Measurements from ENCODE around the gene EIF4H.
"Not testable (repeated sequence)": the region's sequence is repeated elsewhere in the genome, so short reads cannot be mapped to it uniquely, and the experiment has no call there.

The EIF4H gene

GRCh38 chr7:74165867-74166593 lies 8.1 kb upstream of the EIF4H start:
- TF ChIP-seq, protein P1, sequence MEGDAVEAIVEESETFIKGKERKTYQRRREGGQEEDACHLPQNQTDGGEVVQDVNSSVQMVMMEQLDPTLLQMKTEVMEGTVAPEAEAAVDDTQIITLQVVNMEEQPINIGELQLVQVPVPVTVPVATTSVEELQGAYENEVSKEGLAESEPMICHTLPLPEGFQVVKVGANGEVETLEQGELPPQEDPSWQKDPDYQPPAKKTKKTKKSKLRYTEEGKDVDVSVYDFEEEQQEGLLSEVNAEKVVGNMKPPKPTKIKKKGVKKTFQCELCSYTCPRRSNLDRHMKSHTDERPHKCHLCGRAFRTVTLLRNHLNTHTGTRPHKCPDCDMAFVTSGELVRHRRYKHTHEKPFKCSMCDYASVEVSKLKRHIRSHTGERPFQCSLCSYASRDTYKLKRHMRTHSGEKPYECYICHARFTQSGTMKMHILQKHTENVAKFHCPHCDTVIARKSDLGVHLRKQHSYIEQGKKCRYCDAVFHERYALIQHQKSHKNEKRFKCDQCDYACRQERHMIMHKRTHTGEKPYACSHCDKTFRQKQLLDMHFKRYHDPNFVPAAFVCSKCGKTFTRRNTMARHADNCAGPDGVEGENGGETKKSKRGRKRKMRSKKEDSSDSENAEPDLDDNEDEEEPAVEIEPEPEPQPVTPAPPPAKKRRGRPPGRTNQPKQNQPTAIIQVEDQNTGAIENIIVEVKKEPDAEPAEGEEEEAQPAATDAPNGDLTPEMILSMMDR (IDR thresholded peaks at IDR 0.05), result no peak
- Histone ChIP-seq H3K4me3 (no peak overlapping the region), H3K27me3 (no peaks in the 10 kb centered on the region), H3K4me1 (no peaks in the 10 kb centered on the region), H3K27ac (no peak overlapping the region), H3K9me3 (no peaks in the 10 kb centered on the region), H3K36me3 (no peaks in the 10 kb centered on the region)
- no peak for DNase-seq
- intact Hi-C loops (cut with DNase I; ENCODE audit: low total_unique reads), result no loop called here

DNA sequence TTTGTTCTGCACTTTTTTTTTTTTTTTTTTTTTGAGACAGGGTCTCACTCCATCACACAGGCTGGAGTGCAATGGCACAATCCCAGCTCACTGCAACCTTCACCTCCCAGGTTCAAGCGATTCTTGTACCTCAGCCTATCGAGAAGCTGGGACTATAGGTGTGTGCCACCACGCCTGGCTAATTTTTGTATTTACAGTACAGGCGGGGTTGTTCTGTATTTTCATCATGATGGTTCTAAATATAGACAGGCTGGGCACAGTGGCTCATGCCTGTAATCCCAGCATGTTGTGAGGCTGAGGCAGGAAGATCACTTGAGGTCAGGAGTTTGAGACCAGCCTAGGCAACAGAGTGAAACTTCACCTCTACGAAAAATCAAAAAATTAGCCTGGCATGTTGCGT lies 6.8 kb upstream of the EIF4H start:
- DNase-seq; H3K36me3 ChIP-seq; intact Hi-C loops (cut with DNase I; ENCODE audit: low total_unique reads); H3K4me3 ChIP-seq; H3K9me3 ChIP-seq; H3K27ac ChIP-seq; H3K27me3 ChIP-seq; H3K4me1 ChIP-seq: not testable (repeated sequence)

GRCh38 chr7:74173074-74173473 lies 1.1 kb upstream of the EIF4H start:
- peaks cover 0 to 39% (median 27%) of the 10 kb centered on the region in 4 donors for H3K4me1 ChIP-seq
- H3K36me3 ChIP-seq, result no peaks in the 10 kb centered on the region
- TF ChIP-seq, protein P1 (IDR thresholded peaks at IDR 0.05), result no peak
- H3K4me3 ChIP-seq, result peak overlapping the region; percentile 98
- intact Hi-C loops (cut with DNase I; ENCODE audit: low total_unique reads), result no loop called here
- no peak for DNase-seq
- no peaks in the 10 kb centered on the region for H3K27me3 ChIP-seq
- no peaks in the 10 kb centered on the region for H3K9me3 ChIP-seq
- H3K27ac ChIP-seq, result peak overlapping the region in 1 of 2 donors; percentile 97

DNA sequence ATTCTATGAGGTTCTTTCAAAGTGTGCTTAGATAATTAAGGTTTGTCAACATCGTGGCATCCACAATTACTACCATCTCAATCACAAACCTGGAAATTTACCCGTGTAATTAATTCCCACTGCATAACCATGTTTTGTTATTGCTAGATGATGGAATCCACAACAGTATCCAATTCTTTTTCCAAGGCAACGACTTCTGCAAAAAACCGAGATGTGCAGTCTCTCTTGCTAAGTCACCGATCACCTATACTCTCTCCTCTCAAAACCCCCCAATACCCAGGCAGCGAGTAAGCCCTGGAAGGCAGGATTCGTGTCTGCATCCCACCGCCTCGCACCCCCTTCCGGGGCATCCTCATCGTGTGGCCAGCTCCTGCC lies 678 bp upstream of the EIF4H start:
- DNase-seq, result no peak
- H3K27ac ChIP-seq, result peak overlapping the region; percentile 97 to 98
- no peaks in the 10 kb centered on the region for H3K9me3 ChIP-seq
- TF ChIP-seq, protein P1 (IDR thresholded peaks at IDR 0.05), result no peak
- H3K4me3 ChIP-seq, result peak overlapping the region; percentile 98
- no peaks in the 10 kb centered on the region for H3K27me3 ChIP-seq
- peaks cover 0 to under 1% (median 0%) of the 10 kb centered on the region in 3 donors for H3K36me3 ChIP-seq
- intact Hi-C loops (cut with DNase I; ENCODE audit: low total_unique reads), result no loop called here
- H3K4me1 ChIP-seq, result peaks cover 0 to 43% (median 29%) of the 10 kb centered on the region in 4 donors

DNA sequence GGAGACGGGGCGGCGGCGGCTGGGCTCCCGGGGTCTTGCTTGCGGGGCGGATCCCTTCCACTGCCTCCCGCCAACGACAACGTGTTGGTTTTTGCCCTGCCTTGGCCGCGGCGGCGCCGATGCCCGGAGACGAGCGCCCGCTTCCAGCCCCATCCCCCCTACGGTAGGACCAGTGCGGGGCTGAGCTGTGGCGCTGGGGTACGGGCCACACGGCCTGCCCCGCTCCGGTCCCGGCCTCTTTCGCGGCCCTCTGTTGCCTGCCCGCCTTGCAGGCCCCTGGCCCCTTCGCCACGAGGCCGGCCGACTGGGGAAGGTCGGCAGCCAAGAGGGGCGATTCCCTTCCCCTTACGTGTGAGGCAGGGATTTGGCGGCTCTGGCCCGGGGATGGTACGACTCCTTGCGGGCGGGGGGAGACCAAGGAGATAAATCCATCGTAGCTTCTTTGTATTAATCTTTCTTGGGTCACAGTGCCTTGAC lies 488 bp downstream of the EIF4H start:
- intact Hi-C loops (cut with DNase I; ENCODE audit: low total_unique reads), result no loop called here
- peaks cover 0 to 55% (median 40%) of the 10 kb centered on the region in 4 donors for H3K4me1 ChIP-seq

GRCh38 chr7:74175340-74175739 lies 1.2 kb downstream of the EIF4H start:
- intact Hi-C loops (cut with DNase I; ENCODE audit: low total_unique reads), result no loop called here

More for the DNA sequence above, 488 bp downstream of the EIF4H start:
- DNase-seq, result peak; percentile 48 to 77
- H3K4me3 ChIP-seq, result peak overlapping the region; percentile 98
- no peaks in the 10 kb centered on the region for H3K9me3 ChIP-seq
- peaks cover 0 to 12% (median 0%) of the 10 kb centered on the region in 3 donors for H3K36me3 ChIP-seq
- TF ChIP-seq, protein P1 (IDR thresholded peaks at IDR 0.05), result no peak
- H3K27me3 ChIP-seq, result no peaks in the 10 kb centered on the region
- H3K27ac ChIP-seq, result peak overlapping the region; percentile 97 to 98

More at GRCh38 chr7:74175340-74175739, 1.2 kb downstream of the EIF4H start:
- no peaks in the 10 kb centered on the region for H3K27me3 ChIP-seq
- H3K4me1 ChIP-seq, result peaks cover 0 to 62% (median 44%) of the 10 kb centered on the region in 4 donors
- H3K9me3 ChIP-seq, result no peaks in the 10 kb centered on the region
- no peak for DNase-seq
- H3K4me3 ChIP-seq, result peak overlapping the region; percentile 98
- H3K27ac ChIP-seq, result peak overlapping the region; percentile 97 to 98
- H3K36me3 ChIP-seq, result peaks cover 0 to 16% (median 0%) of the 10 kb centered on the region in 3 donors
- TF ChIP-seq, protein P1 (IDR thresholded peaks at IDR 0.05), result no peak

All from tibial artery (tissue), 4 donors.